CD4-positive, alpha-beta T cell treated with Interleukin-17A for 1 hour (primary cell): ENCODE data around the gene FN1.
"Not testable (repeated sequence)": the region's sequence is repeated elsewhere in the genome, so short reads cannot be mapped to it uniquely, and the experiment has no call there.

Experiments
- DNase-seq: peaks from one replicate; pipeline ENCODE4 v3.0.0-alpha.2; 2020

The FN1 gene

GRCh38 chr2:215363461-215364156 is 72.3 kb downstream of the FN1 start:
- no peak for DNase-seq

- DNase-seq: no peak
These were observed 72.8 kb downstream of the FN1 start for GRCh38 chr2:215363039-215363438.

GRCh38 chr2:215362562-215362904 is 73.3 kb downstream of the FN1 start:
- DNase-seq: no peak

GRCh38 chr2:215361876-215362561 is 73.8 kb downstream of the FN1 start:
- no peak for DNase-seq

GRCh38 chr2:215361211-215361875 is 74.5 kb downstream of the FN1 start:
- DNase-seq: no peak

- DNase-seq: no peak
These were observed 75.3 kb downstream of the FN1 start for GRCh38 chr2:215360596-215360995.

GRCh38 chr2:215360059-215360458 is 75.8 kb downstream of the FN1 start:
- DNase-seq: not testable (repeated sequence)

GRCh38 chr2:215359576-215359922 is 76.3 kb downstream of the FN1 start:
- no peak for DNase-seq

GRCh38 chr2:215358891-215359575 is 76.8 kb downstream of the FN1 start:
- no peak for DNase-seq

GRCh38 chr2:215358312-215358845 is 77.5 kb downstream of the FN1 start:
- DNase-seq: no peak

- DNase-seq: no peak
These were observed 78.2 kb downstream of the FN1 start for GRCh38 chr2:215357660-215358059.

GRCh38 chr2:215356948-215357461 is 78.9 kb downstream of the FN1 start:
- no peak for DNase-seq

GRCh38 chr2:215356334-215356947 is 79.4 kb downstream of the FN1 start:
- no peak for DNase-seq

GRCh38 chr2:215355801-215356200 is 80.1 kb downstream of the FN1 start:
- no peak for DNase-seq

- DNase-seq: no peak
These were observed 80.8 kb downstream of the FN1 start for GRCh38 chr2:215354771-215355695.

GRCh38 chr2:215352602-215353001 is 83.3 kb downstream of the FN1 start:
- DNase-seq: no peak

GRCh38 chr2:215347878-215348277 is 88.0 kb downstream of the FN1 start:
- DNase-seq: no peak

GRCh38 chr2:215338883-215339679 is 96.8 kb downstream of the FN1 start:
- DNase-seq: no peak

- DNase-seq: no peak
These were observed 102.8 kb downstream of the FN1 start for GRCh38 chr2:215332872-215333595.

GRCh38 chr2:215328066-215328465 is 107.8 kb downstream of the FN1 start:
- no peak for DNase-seq
